Hepatic stellate cell (primary cell): ENCODE data around the gene CLEC11A.
A peak's percentile ranks its signal among the peaks of the same experiment; 100 is the strongest.

Experiments used
- DNase-seq: peaks from one replicate; pipeline ENCODE4 v3.0.0; 2011; ENCODE audit warnings: low spot score

The CLEC11A gene

GRCh38 chr19:50723069-50723468 lies at the start of gene CLEC11A:
Gene CLEC11A, plus strand, starts transcription at chr19:50723364. Its CDS starts 162 bp downstream, at chr19:50723526.
- DNase-seq: peak; percentile 84

GRCh38 chr19:50676625-50677197 lies 46.5 kb upstream of the CLEC11A start:
- DNase-seq: no peak

GRCh38 chr19:50677636-50678035 lies 45.5 kb upstream of the CLEC11A start:
- no peak for DNase-seq

GRCh38 chr19:50678323-50678722 lies 44.8 kb upstream of the CLEC11A start:
- no peak for DNase-seq

- DNase-seq: peak; percentile 97
Observed at GRCh38 chr19:50679177-50680125, 43.7 kb upstream of the CLEC11A start.

- no peak for DNase-seq
Observed at GRCh38 chr19:50686310-50687032, 36.7 kb upstream of the CLEC11A start.

GRCh38 chr19:50688766-50689165 lies 34.4 kb upstream of the CLEC11A start:
- DNase-seq: no peak

GRCh38 chr19:50690439-50690838 lies 32.7 kb upstream of the CLEC11A start:
- no peak for DNase-seq

GRCh38 chr19:50693064-50693975 lies 29.8 kb upstream of the CLEC11A start:
- no peak for DNase-seq

- DNase-seq: no peak
Observed at GRCh38 chr19:50694815-50695145, 28.4 kb upstream of the CLEC11A start.

- DNase-seq: no peak
Observed at GRCh38 chr19:50695251-50696093, 27.7 kb upstream of the CLEC11A start.

GRCh38 chr19:50696094-50696483 lies 27.1 kb upstream of the CLEC11A start:
- no peak for DNase-seq

GRCh38 chr19:50697414-50698124 lies 25.6 kb upstream of the CLEC11A start:
- DNase-seq: no peak

- DNase-seq: no peak
Observed at GRCh38 chr19:50701367-50701985, 21.7 kb upstream of the CLEC11A start.

GRCh38 chr19:50702158-50702870 lies 20.9 kb upstream of the CLEC11A start:
- no peak for DNase-seq

GRCh38 chr19:50702871-50703829 lies 20.0 kb upstream of the CLEC11A start:
- no peak for DNase-seq

GRCh38 chr19:50703915-50704796 lies 19.0 kb upstream of the CLEC11A start:
- no peak for DNase-seq
